Left kidney (tissue), 2 donors: ENCODE measurements around the gene KCNMA1. TPM values are rescaled to one million over a fixed set of nuclear protein-coding genes. Genes with fewer than 3 reads are reported as not detected.

ENCODE experiments used
- DNase-seq: peaks from one replicate; pipeline ENCODE4 v3.0.0-alpha.2; 2013
- polyA plus RNA-seq: library from polyadenylated mRNA; unstranded; fragments of 120-200 nt; gene quantifications from one replicate; pipeline ENCODE4 v1.2.1, GENCODE V29; 2013; ENCODE audit not compliant: insufficient read length

Gene KCNMA1
- polyA plus RNA-seq, 1 donor, result 3.6 TPM

- no peak for DNase-seq
Observed at GRCh38 chr10:77446700-77447099, 190.9 kb downstream of the KCNMA1 start.

GRCh38 chr10:77445547-77445946 is 192.1 kb downstream of the KCNMA1 start:
- no peak for DNase-seq

GRCh38 chr10:77444041-77444440 is 193.6 kb downstream of the KCNMA1 start:
- DNase-seq, result no peak

GRCh38 chr10:77442699-77443189 is 194.9 kb downstream of the KCNMA1 start:
- no peak for DNase-seq

GRCh38 chr10:77441353-77442166 is 196.0 kb downstream of the KCNMA1 start:
- no peak for DNase-seq

- DNase-seq, result no peak
Observed at GRCh38 chr10:77436257-77436975, 201.2 kb downstream of the KCNMA1 start.

GRCh38 chr10:77433546-77433945 is 204.1 kb downstream of the KCNMA1 start:
- DNase-seq, result no peak

- DNase-seq, result no peak
Observed at GRCh38 chr10:77431980-77432797, 205.4 kb downstream of the KCNMA1 start.

- DNase-seq, result no peak
Observed at GRCh38 chr10:77431209-77431611, 206.4 kb downstream of the KCNMA1 start.

- DNase-seq, result no peak
Observed at GRCh38 chr10:77430530-77430929, 207.1 kb downstream of the KCNMA1 start.

GRCh38 chr10:77428691-77429395 is 208.8 kb downstream of the KCNMA1 start:
- no peak for DNase-seq

- DNase-seq, result no peak
Observed at GRCh38 chr10:77424257-77424656, 213.4 kb downstream of the KCNMA1 start.

- no peak for DNase-seq
Observed at GRCh38 chr10:77422491-77423338, 214.9 kb downstream of the KCNMA1 start.

GRCh38 chr10:77421591-77421990 is 216.0 kb downstream of the KCNMA1 start:
- DNase-seq, result no peak

GRCh38 chr10:77420947-77421523 is 216.6 kb downstream of the KCNMA1 start:
- no peak for DNase-seq

GRCh38 chr10:77419979-77420378 is 217.6 kb downstream of the KCNMA1 start:
- DNase-seq, result no peak

GRCh38 chr10:77419056-77419455 is 218.6 kb downstream of the KCNMA1 start:
- no peak for DNase-seq

- no peak for DNase-seq
Observed at GRCh38 chr10:77417806-77418640, 219.6 kb downstream of the KCNMA1 start.

GRCh38 chr10:77417359-77417758 is 220.2 kb downstream of the KCNMA1 start:
- DNase-seq, result no peak
